GM18505 (cell line): ENCODE data around the gene CD7.
A peak's percentile ranks its signal among the peaks of the same experiment; 100 is the strongest.
"Not testable (repeated sequence)": the region's sequence is repeated elsewhere in the genome, so short reads cannot be mapped to it uniquely, and the experiment has no call there.

Experiments
- ATAC-seq: cut with Tn5 transposase; IDR thresholded peaks from one replicate; pipeline ENCODE4 v1.9.1; 2021; ENCODE audit not compliant: unreplicated experiment
- POLR2A ChIP-seq: IDR thresholded peaks from 4 replicates; pipeline ENCODE4 v1.6.1; 2011; ENCODE audit warnings: borderline replicate concordance; ENCODE audit not compliant: insufficient read depth, insufficient read length; ENCODE audit errors: extremely low read depth

Gene CD7

GRCh38 chr17:82351713-82352488, 34.5 kb upstream of the CD7 start:
- no peak for TF ChIP-seq POLR2A
- ATAC-seq: peak; percentile 46

GRCh38 chr17:82351254-82351712, 33.9 kb upstream of the CD7 start:
- no peak for ATAC-seq
- TF ChIP-seq POLR2A: no peak

DNA sequence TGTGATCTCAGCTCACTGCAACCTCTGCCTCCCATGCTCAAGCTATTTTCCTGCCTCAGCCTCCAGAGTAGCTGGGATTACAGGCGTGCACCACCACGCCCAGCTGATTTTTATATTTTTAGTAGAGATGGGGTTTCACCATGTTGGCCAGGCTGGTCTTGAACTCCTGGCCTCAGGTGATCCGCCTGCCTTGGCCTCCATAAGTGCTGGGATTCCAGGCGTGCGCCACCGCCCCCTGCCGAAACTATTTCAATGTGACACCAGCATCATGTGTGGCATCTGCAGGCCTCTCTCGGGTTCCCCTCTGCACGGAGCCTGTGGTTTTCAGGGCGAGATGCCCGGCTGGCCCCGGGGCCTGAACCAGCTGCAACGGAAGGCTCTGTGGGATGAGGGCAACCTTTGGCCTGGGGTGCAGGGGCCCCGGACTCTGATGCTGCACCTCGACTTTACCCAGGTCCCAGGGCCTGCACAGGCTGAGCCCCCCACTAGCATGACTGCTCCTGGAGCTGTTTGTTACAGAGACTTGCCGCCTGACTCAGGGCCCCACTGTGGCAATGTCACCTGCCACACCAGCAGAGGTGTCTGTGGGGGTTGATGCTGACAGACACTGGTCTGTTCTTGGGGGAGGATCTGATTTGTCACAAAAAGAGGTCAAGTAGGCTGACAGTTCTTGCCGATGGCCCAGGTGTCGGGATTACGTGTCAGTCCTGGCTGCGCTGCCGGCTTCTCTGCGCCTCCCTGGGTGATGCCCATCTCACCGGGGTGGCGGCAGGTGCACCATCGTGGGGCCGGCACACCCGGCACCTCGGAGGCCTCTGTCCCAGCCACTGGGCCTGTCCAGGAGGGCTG, 33.0 kb upstream of the CD7 start:
- ATAC-seq: no peak
- no peak for TF ChIP-seq POLR2A

DNA sequence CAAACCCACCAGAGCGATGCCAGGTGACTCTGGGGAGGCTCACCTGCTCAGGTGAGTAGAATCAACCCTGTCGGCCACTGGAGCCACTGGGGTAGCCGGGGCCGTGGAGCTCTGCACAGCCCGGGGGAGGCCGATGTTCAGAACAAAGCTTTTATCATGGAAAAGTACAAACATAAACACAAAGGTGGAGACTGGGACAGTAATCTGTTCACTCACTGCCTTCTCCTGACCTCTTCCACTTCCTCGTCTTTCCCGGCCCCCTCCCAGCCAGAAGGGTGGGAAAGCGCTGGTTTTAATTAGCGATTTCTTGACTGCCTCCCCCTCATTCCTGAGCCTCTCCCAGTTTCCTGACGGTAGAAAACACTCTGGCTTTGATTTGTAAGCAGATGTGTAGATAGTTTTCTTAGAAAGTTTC, 31.9 kb upstream of the CD7 start:
- ATAC-seq: no peak
- no peak for TF ChIP-seq POLR2A

- no peak for TF ChIP-seq POLR2A
- no peak for ATAC-seq
These were observed 31.5 kb upstream of the CD7 start for GRCh38 chr17:82348866-82349265.

- no peak for TF ChIP-seq POLR2A
- ATAC-seq: no peak
These were observed 31.0 kb upstream of the CD7 start for GRCh38 chr17:82348434-82348833.

DNA sequence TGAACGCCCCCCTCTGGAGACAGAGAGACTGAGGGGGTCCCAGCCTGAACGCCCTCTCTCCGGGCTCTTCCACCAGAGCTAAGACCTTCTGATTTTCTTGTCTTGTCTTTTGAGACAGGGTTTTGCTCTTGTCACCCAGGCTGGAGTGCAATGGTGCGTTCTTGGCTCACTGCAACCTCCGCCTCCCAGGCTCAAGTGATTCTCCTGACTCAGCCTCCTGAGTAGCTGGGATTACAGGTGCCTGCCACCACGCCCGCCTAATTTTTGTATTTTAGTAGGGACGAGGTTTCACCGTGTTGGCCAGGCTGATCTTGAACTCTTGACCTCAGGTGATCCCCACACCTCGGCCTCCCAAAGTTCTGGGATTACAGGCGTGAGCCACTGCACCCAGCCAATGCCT, 30.6 kb upstream of the CD7 start:
- ATAC-seq: not testable (repeated sequence)

DNA sequence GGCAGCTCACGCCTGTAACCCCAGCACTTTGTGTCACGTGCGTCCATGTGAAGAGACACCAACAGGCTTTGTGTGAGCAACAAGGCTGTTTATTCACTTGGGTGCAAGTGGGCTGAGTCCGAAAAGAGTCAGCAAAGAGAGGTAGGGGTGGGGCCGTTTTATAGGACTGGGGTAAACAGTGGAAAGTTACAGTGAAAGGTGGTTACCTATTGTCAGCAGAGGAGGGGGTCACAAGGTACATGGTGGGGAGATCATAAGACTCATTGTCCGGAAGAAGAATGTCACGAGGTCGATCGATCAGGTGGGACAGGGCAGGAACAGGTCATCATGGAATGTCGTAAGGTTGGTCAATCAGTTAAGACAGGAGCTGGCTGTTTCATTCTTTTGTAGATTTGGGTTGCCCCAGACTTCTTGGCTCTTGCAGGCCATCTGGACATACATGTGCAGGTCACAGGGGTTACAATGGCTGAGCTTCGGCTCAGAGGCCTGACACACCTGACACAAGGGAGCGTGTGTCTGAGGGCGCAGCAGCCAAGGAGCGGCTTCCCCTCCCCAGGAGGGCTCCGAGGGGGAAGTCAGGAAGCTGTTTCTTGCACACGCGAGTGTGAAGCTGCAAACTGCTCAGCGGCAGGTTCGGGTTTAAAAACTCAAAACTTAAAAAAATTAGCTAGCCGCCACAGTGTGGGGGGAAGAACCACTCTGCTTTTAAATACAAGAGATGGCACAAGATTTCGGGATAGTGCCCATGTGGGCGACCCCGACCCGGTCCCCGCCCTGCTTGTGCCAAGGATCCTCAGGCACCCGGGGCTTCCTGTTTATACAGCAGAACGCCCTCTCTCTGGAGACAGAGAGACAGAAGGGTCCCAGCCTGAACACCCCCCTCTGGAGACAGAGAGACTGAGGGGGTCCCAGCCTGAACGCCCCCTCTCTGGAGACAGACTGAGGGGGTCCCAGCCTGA, 29.2 kb upstream of the CD7 start:
- TF ChIP-seq POLR2A: no peak
- ATAC-seq: no peak

GRCh38 chr17:82345151-82345976, 28.0 kb upstream of the CD7 start:
- no peak for TF ChIP-seq POLR2A
- ATAC-seq: no peak

GRCh38 chr17:82344175-82344907, 26.9 kb upstream of the CD7 start:
- ATAC-seq: no peak

GRCh38 chr17:82343560-82343959, 26.2 kb upstream of the CD7 start:
- no peak for ATAC-seq
- TF ChIP-seq POLR2A: no peak

More at GRCh38 chr17:82344175-82344907, 26.9 kb upstream of the CD7 start:
- TF ChIP-seq POLR2A: no peak
